K562 (cell line): ENCODE results near the gene CHD2. TPM values are rescaled to one million over a fixed set of nuclear protein-coding genes. Genes with fewer than 3 reads are reported as not detected.

Experiments used
- ATAC-seq: fragments of 200-7000 bp; cut with Tn5 transposase; 3 replicates; pipeline ENCODE4 v1.9.1; 2020; ENCODE audit warnings: moderate library complexity
- BruUV-seq: library from RNA; stranded (reverse); fragments of 400-500 nt; replicated peaks from 2 replicates; lab custom pipeline; 2021; lab: Mats Ljungman, UMichigan
- CTCF ChIA-PET: fragments of 300-600 bp; formaldehyde crosslinking; extraction: SDS; loops from one replicate; lab custom pipeline; 2021; ENCODE audit warnings: low intra/inter-chr PET ratio; lab: Yijun Ruan, JAX
- POLR2A ChIA-PET: fragments of 300-600, 350-650 bp; sonication (Branson Sonifier 250); formaldehyde crosslinking; extraction: SDS; loops from one replicate; lab custom pipeline; 2021; ENCODE audit warnings: antibody characterized with exemption, inconsistent platforms; lab: Yijun Ruan, JAX
- DNase-seq, 4 experiments: peaks; one replicate each; pipeline versions ENCODE4 v3.0.0 to v3.0.0-alpha.2; 2011 to 2018; ENCODE audit warnings: low spot score in 3 of 4, mixed read lengths in 3 of 4; ENCODE audit errors: extremely low read depth in 1 of 4
- FAIRE-seq: peaks from 2 replicates; lab custom pipeline; 2011; peaks lifted over from hg19 to GRCh38; lab: Jason Lieb, UNC
- H2AFZ ChIP-seq: 2 replicates; pipeline ENCODE4 v1.6.0; 2011; ENCODE audit warnings: low read depth, low read length, control low read depth, inconsistent platforms
- H3K27ac ChIP-seq: fragments of 200-600 bp; 3 replicates; pipeline ENCODE4 v1.8.0; 2011; ENCODE audit warnings: low read depth, mild to moderate bottlenecking, control low read depth, inconsistent platforms, low read length, moderate library complexity, mixed read lengths; ENCODE audit errors: extremely low read depth
- H3K27me3 ChIP-seq, 2 experiments: fragments of 300-600 bp in 1 of 2; 2 replicates in 1 of 2; 3 replicates in 1 of 2; pipeline versions ENCODE4 v1.6.0 to v1.8.0; 2011; ENCODE audit warnings: inconsistent platforms in 2 of 2, low read length in 2 of 2, mild to moderate bottlenecking in 1 of 2, mixed read lengths in 1 of 2, moderate library complexity in 1 of 2; ENCODE audit not compliant: control insufficient read depth in 2 of 2, insufficient read depth in 2 of 2
- H3K36me3 ChIP-seq: fragments of 300-600 bp; 3 replicates; pipeline ENCODE4 v1.8.0; 2011; ENCODE audit warnings: mild to moderate bottlenecking, low read length, inconsistent platforms; ENCODE audit not compliant: control insufficient read depth, insufficient read depth
- H3K4me1 ChIP-seq, 2 experiments: fragments of 200-600 bp in 1 of 2; replicated peaks in 1 of 2; 2 replicates in 1 of 2; 3 replicates in 1 of 2; pipeline versions ENCODE4 v1.5.1 to v1.8.0; 2011; ENCODE audit warnings: inconsistent platforms in 2 of 2, low read length in 2 of 2, mild to moderate bottlenecking in 1 of 2, mixed read lengths in 1 of 2, moderate library complexity in 1 of 2; ENCODE audit not compliant: control insufficient read depth in 2 of 2, insufficient read depth in 2 of 2
- H3K4me2 ChIP-seq: 2 replicates; pipeline ENCODE4 v1.6.1; 2011; ENCODE audit warnings: low read length, control low read depth, inconsistent platforms, mixed read lengths; ENCODE audit not compliant: insufficient read depth
- H3K4me3 ChIP-seq: fragments of 200-600 bp; sonication (generic), shearing (Covaris generic); 2 replicates; pipeline ENCODE4 v1.5.1; 2016; ENCODE audit warnings: control low read depth, inconsistent platforms
- H3K79me2 ChIP-seq: fragments of 200-600 bp; 3 replicates; pipeline ENCODE4 v1.8.0; 2011; ENCODE audit warnings: low read length, inconsistent platforms; ENCODE audit not compliant: control insufficient read depth, insufficient read depth
- H3K9ac ChIP-seq, 2 experiments: 2 replicates each; pipeline versions ENCODE4 v1.6.0 to v1.6.1; 2011; ENCODE audit warnings: low read depth in 2 of 2, low read length in 2 of 2, control low read depth in 1 of 2, inconsistent platforms in 1 of 2, mild to moderate bottlenecking in 1 of 2, mixed read lengths in 1 of 2; ENCODE audit not compliant: insufficient read depth in 1 of 2
- H3K9me1 ChIP-seq: one replicate; pipeline ENCODE4 v1.6.0; 2011; ENCODE audit warnings: inconsistent platforms, mild to moderate bottlenecking, low read length, moderate library complexity; ENCODE audit not compliant: control insufficient read depth, insufficient read depth
- H3K9me3 ChIP-seq: replicated peaks from 2 replicates; pipeline ENCODE4 v1.5.1; 2011; ENCODE audit warnings: low read depth, low read length, inconsistent platforms; ENCODE audit not compliant: control insufficient read depth, insufficient read depth
- H4K20me1 ChIP-seq: replicated peaks from 2 replicates; pipeline ENCODE4 v1.6.1; 2011; ENCODE audit warnings: low read length, inconsistent platforms, mixed read lengths; ENCODE audit not compliant: control insufficient read depth, insufficient read depth
- ARNT ChIP-seq, 2 experiments: fragments of 450-650 bp; IDR thresholded peaks; 2 replicates each; pipeline ENCODE4 v1.6.1; 2016; ENCODE audit warnings: mild to moderate bottlenecking in 1 of 2
- BCOR ChIP-seq: fragments of 450-650 bp; IDR thresholded peaks from 2 replicates; pipeline ENCODE4 v1.6.1; 2016
- CSDE1 ChIP-seq, 2 experiments: fragments of 450-650 bp; IDR thresholded peaks; 2 replicates each; pipeline ENCODE4 v1.6.1; 2016; ENCODE audit warnings: mild to moderate bottlenecking in 1 of 2
- HDGF ChIP-seq: fragments of 450-650 bp; IDR thresholded peaks from 2 replicates; pipeline ENCODE4 v1.6.1; 2016
- HES1 ChIP-seq: fragments of 450-650 bp; IDR thresholded peaks from 2 replicates; pipeline ENCODE4 v1.6.1; 2016; ENCODE audit warnings: low read depth, mild to moderate bottlenecking, moderate library complexity
- KDM2B ChIP-seq: fragments of 250-450 bp; sonication (Bioruptor Pico); IDR thresholded peaks from 2 replicates; pipeline ENCODE4 v1.8.0; 2021; ENCODE audit warnings: mild to moderate bottlenecking, moderate library complexity
- L3MBTL2 ChIP-seq: fragments of 450-650 bp; IDR thresholded peaks from 2 replicates; pipeline ENCODE4 v1.6.1; 2016; ENCODE audit warnings: mild to moderate bottlenecking, moderate library complexity
- MEF2A ChIP-seq: IDR thresholded peaks from 2 replicates; pipeline ENCODE4 v1.6.1; 2011; ENCODE audit warnings: low read depth, mild to moderate bottlenecking, low read length, moderate library complexity; ENCODE audit not compliant: control insufficient read depth
- NBN ChIP-seq: fragments of 450-650 bp; IDR thresholded peaks from 2 replicates; pipeline ENCODE4 v1.6.1; 2016; ENCODE audit warnings: low read depth, mild to moderate bottlenecking
- NCOA1 ChIP-seq: fragments of 450-650 bp; IDR thresholded peaks from 2 replicates; pipeline ENCODE4 v1.6.1; 2016; ENCODE audit warnings: low read depth
- NR4A1 ChIP-seq, 2 experiments: fragments of 250-450 bp in 1 of 2; fragments of 450-650 bp in 1 of 2; sonication (Bioruptor Pico) in 1 of 2; IDR thresholded peaks; 2 replicates each; pipeline versions ENCODE4 v1.4.0 to v1.6.1; 2016 to 2020; ENCODE audit warnings: mild to moderate bottlenecking in 2 of 2, missing compliant biosample characterization in 1 of 2, missing genetic modification characterization in 1 of 2, moderate library complexity in 1 of 2
- PHB2 ChIP-seq: fragments of 450-650 bp; IDR thresholded peaks from 2 replicates; pipeline ENCODE4 v1.6.1; 2017; ENCODE audit warnings: low read depth
- POLR2A ChIP-seq: fragments of 450-650 bp; conservative IDR thresholded peaks from 2 replicates; pipeline ENCODE4 v1.6.1; 2016
- RFX5 ChIP-seq: IDR thresholded peaks from 2 replicates; pipeline ENCODE4 v1.6.1; 2011; ENCODE audit warnings: low read depth, mild to moderate bottlenecking, improper control_type of control experiment, low read length
- TRIM25 ChIP-seq: fragments of 450-650 bp; IDR thresholded peaks from 2 replicates; pipeline ENCODE4 v1.7.0; 2016; ENCODE audit warnings: borderline replicate concordance
- WGBS: fragments of 100-300 bp; shearing (Covaris generic); methylation state at CpG from one replicate; pipeline ENCODE4 v1.1.6; 2016; ENCODE audit warnings: low coverage, mixed read lengths; ENCODE audit not compliant: insufficient coverage; ENCODE audit errors: missing lambda C conversion rate; 5-methylcytosine and 5-hydroxymethylcytosine counted together
- in situ Hi-C: fragments of 300-500 bp; cut with MboI; formaldehyde crosslinking; loops from 4 replicates; pipeline ENCODE4 v1.15.0; 2018; ENCODE audit warnings: inconsistent platforms, mixed read lengths
- intact Hi-C: fragments of 100-400 bp; cut with micrococcal nuclease; formaldehyde crosslinking; loops from 2 replicates; pipeline ENCODE4 v1.14.2; 2022
- polyA plus RNA-seq, 8 experiments: library from polyadenylated mRNA; depleted of rRNA in 4 of 8; stranded (reverse) in 5 of 8; unstranded in 3 of 8; fragments of >200 nt; fragmentation: Nextera tagmentation in 2 of 8; fragmentation: Illumina TruSeq in 1 of 8; extraction: Ambion mirVana in 2 of 8; extraction: Trizol in 1 of 8; gene quantifications; 2 replicates each; pipeline versions ENCODE4 v1.2.1 to v1.2.3, GENCODE V29; 2011 to 2014; ENCODE audit warnings: inconsistent platforms in 1 of 8, missing spikeins in 1 of 8
- total RNA-seq, 7 experiments: library from RNA; depleted of rRNA in 6 of 7; stranded (reverse); fragments of >200 nt in 6 of 7; fragmentation: Illumina TruSeq in 2 of 7; extraction: Trizol in 2 of 7; gene quantifications; 2 replicates each; pipeline versions ENCODE4 v1.2.1 to v1.2.3, GENCODE V29; 2011 to 2021; ENCODE audit warnings: low replicate concordance in 1 of 7
- TF ChIP-seq, protein P1 (sequence below): fragments of 250-450 bp; sonication (Bioruptor Pico); IDR thresholded peaks from 2 replicates; pipeline ENCODE4 v1.5.0; 2021; ENCODE audit warnings: mild to moderate bottlenecking, borderline replicate concordance
- TF ChIP-seq, protein P2 (sequence below), 2 experiments: fragments of 450-650 bp; conservative IDR thresholded peaks; 2 replicates each; pipeline ENCODE4 v1.6.1; 2017; ENCODE audit warnings: mild to moderate bottlenecking in 2 of 2, moderate library complexity in 2 of 2

The CHD2 gene
- total and polyA plus RNA-seq, 9 of the 15 experiments (the other 6 are each of a cell fraction or from before 2014, with no cell fraction given) = 38.9 to 70.8 (median 56.2) TPM

GRCh38 chr15:92898988-92899582, 1.0 kb upstream of the CHD2 start:
- ChIA-PET POLR2A (interaction anchor here (0.5 to 8.9 kb wide), 16 partner anchors 9 to 367 kb away, joined by 3 to 109 read pairs (median 8); no protein-coding TSS in a partner anchor), CTCF (no interaction called here)
- intact Hi-C loops = no loop called here
- H3K4me2 ChIP-seq = no peak overlapping the region; the same call in 1 of the 2 replicates
- H3K4me1 ChIP-seq = no peaks in the 10 kb centered on the region
- no peak overlapping the region for H3K9ac ChIP-seq
- no peaks in the 10 kb centered on the region; the same call in 1 of the 2 replicates for H4K20me1 ChIP-seq
- no peaks in the 10 kb centered on the region for H3K27me3 ChIP-seq
- peak overlapping the region; percentile 99; the same call in 1 of the 3 replicates for H3K27ac ChIP-seq
- no peak for ATAC-seq
- peaks cover 100% of the 10 kb centered on the region for H3K79me2 ChIP-seq
- no peak for DNase-seq
- in situ Hi-C loops = no loop called here
- no peaks in the 10 kb centered on the region for H3K9me3 ChIP-seq
- H3K4me3 ChIP-seq = no peak overlapping the region
- H3K9me1 ChIP-seq = no peaks in the 10 kb centered on the region
- 83% methylated on average over 5 of the region's 5 CpGs for WGBS
- BruUV-seq = no TSS peak
- peaks cover 79% of the 10 kb centered on the region for H3K36me3 ChIP-seq
- FAIRE-seq = no peak
- no peak overlapping the region for H2AFZ ChIP-seq
- TF ChIP-seq NCOA1 = no peak
- TF ChIP-seq PHB2 = peak; percentile 35
- TF ChIP-seq HES1 = 0 out of 2 replicates have a peak, but pooled peaks have one; percentile 4
- TF ChIP-seq RFX5 = no peak
- no peak for TF ChIP-seq KDM2B (CRISPR knock-in tag)
- TF ChIP-seq NR4A1 (CRISPR knock-in tag; IDR thresholded peaks at IDR 0.05) = no peak
- TF ChIP-seq NR4A1 (tag; IDR thresholded peaks at IDR 0.05) = no peak
- TF ChIP-seq L3MBTL2 = 0 out of 2 replicates have a peak, but pooled peaks have one; percentile 0
- peak in 1 of 2 experiments; percentile 56; a peak in 1 of 4 replicates for TF ChIP-seq ARNT (IDR thresholded peaks at IDR 0.05)
- no peak for TF ChIP-seq BCOR
- TF ChIP-seq TRIM25 = peak; percentile 23; the same call in 1 of the 2 replicates
- TF ChIP-seq, protein P1, sequence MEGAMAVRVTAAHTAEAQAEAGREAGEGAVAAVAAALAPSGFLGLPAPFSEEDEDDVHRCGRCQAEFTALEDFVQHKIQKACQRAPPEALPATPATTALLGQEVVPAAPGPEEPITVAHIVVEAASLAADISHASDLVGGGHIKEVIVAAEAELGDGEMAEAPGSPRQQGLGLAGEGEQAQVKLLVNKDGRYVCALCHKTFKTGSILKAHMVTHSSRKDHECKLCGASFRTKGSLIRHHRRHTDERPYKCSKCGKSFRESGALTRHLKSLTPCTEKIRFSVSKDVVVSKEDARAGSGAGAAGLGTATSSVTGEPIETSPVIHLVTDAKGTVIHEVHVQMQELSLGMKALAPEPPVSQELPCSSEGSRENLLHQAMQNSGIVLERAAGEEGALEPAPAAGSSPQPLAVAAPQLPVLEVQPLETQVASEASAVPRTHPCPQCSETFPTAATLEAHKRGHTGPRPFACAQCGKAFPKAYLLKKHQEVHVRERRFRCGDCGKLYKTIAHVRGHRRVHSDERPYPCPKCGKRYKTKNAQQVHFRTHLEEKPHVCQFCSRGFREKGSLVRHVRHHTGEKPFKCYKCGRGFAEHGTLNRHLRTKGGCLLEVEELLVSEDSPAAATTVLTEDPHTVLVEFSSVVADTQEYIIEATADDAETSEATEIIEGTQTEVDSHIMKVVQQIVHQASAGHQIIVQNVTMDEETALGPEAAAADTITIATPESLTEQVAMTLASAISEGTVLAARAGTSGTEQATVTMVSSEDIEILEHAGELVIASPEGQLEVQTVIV (CRISPR knock-in tag) = no peak
- TF ChIP-seq POLR2A = peak; percentile 67
- 0 out of 4 replicates have a peak, but pooled peaks of 1 of the 2 experiments have one; percentile 20 for TF ChIP-seq CSDE1 (IDR thresholded peaks at IDR 0.05)
- TF ChIP-seq, protein P2, sequence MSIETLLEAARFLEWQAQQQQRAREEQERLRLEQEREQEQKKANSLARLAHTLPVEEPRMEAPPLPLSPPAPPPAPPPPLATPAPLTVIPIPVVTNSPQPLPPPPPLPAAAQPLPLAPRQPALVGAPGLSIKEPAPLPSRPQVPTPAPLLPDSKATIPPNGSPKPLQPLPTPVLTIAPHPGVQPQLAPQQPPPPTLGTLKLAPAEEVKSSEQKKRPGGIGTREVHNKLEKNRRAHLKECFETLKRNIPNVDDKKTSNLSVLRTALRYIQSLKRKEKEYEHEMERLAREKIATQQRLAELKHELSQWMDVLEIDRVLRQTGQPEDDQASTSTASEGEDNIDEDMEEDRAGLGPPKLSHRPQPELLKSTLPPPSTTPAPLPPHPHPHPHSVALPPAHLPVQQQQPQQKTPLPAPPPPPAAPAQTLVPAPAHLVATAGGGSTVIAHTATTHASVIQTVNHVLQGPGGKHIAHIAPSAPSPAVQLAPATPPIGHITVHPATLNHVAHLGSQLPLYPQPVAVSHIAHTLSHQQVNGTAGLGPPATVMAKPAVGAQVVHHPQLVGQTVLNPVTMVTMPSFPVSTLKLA (conservative IDR thresholded peaks at IDR 0.05) = 0 out of 4 replicates have a peak, but pooled peaks of 1 of the 2 experiments have one; percentile 15
- TF ChIP-seq MEF2A = no peak
- TF ChIP-seq NBN = no peak
- 0 out of 2 replicates have a peak, but pooled peaks have one; percentile 57 for TF ChIP-seq HDGF
